HG03108 (cell line): ENCODE results near the gene NMUR2.

Source experiments
- ATAC-seq: cut with Tn5 transposase; IDR thresholded peaks from one replicate; pipeline ENCODE4 v1.9.1; 2021; ENCODE audit warnings: moderate library complexity; ENCODE audit not compliant: unreplicated experiment

The NMUR2 gene, protein sequence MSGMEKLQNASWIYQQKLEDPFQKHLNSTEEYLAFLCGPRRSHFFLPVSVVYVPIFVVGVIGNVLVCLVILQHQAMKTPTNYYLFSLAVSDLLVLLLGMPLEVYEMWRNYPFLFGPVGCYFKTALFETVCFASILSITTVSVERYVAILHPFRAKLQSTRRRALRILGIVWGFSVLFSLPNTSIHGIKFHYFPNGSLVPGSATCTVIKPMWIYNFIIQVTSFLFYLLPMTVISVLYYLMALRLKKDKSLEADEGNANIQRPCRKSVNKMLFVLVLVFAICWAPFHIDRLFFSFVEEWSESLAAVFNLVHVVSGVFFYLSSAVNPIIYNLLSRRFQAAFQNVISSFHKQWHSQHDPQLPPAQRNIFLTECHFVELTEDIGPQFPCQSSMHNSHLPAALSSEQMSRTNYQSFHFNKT

DNA sequence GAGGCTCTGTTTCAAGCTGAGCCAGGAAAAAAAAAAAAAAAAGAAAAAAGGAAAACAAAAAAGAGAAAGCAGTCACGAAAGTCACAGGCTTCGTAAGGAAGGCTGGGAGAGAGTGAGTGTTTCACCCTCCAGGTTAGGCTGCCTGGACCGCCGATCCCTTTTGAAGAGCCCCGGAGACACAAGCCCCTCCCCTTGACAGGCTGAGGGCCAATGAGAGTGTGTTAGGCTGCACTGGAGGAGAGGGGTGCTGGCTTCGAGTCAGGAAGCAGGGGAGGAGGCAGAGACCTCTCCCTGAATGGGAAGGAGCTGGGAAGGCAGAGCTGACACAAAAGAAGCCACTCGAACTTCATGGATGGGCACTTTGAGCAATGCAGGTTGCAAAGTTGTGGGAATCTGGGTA, at the start of gene NMUR2:
TSS of gene NMUR2 (minus strand) at position 135 of the 400 bp plus-strand sequence. CDS start 166 bp downstream, outside the sequence.
- ATAC-seq: no peak

DNA sequence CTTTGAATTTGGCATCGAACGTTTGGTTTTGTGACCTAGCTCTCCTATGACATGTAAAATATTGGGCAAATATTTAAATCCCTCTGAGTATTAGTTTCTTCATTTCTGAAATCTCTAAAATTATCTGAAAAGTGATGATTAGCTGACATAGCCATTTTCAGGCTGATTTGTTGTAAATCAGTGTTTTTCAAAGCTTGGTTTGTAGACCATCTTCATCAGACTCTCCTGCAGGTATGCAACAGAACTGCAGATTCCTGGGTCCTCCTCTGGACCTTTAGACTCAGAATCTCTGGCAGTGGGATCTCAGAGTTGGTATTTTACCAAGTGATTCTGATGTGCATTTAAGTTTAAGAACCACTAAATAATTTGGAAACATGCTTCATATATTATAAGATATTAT, 38.9 kb upstream of the NMUR2 start:
- no peak for ATAC-seq

DNA sequence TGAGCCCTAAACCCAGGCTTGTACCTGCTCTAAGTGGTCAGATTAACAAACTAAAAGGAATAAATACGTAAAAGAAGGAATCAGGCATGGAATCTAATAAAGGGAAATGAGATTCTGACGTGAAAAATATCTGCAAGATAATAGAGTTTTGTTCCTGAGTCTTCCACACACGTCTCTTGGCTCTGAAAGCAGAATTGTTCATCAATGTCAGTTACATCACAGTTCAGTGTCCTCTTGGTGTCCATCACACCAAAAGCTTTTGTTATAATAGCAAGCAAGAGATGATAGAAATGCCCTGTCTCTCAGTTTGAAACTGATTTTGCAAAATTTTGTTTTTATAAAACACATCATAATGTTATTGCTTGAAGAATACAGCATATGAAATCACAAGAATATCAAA, 34.7 kb upstream of the NMUR2 start:
- ATAC-seq: no peak

DNA sequence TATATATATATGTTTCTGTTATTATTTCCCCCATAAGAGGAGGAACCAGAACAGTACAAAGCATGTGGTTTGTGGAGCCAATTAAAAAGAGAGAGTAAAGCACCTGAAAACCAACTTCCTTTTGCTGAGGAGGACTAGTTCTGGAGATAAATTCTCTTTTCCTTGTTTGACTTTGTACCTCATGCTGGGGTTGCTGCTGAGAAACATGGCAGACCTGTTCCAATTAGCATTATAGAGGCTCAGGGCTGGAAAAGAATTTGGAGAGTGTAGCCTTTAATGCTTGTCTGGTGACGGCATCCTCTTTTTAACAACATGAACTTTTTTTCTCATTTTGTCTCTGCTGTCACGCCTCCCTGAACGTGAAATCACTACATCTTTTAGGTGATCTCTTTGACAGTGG, 32.8 kb upstream of the NMUR2 start:
- no peak for ATAC-seq

DNA sequence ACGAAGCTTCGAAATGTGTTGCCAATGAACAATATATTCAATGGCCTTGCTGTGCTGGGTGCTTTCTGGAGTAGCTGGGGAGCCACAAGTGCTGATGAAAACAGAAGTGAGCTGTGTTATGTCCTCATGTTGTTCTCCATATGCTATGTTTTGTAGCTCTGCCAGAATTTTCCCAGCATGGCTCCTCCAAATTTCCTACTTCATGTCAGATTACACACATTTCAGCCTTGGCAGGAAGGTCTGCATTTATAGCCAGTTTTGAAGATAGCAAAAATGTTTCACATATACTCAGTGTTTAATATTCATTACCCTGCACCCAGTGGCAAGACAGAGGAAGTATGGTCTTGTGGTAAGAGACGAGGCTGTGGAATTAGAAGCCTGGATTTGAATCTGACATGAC, 22.6 kb upstream of the NMUR2 start:
- no peak for ATAC-seq

DNA sequence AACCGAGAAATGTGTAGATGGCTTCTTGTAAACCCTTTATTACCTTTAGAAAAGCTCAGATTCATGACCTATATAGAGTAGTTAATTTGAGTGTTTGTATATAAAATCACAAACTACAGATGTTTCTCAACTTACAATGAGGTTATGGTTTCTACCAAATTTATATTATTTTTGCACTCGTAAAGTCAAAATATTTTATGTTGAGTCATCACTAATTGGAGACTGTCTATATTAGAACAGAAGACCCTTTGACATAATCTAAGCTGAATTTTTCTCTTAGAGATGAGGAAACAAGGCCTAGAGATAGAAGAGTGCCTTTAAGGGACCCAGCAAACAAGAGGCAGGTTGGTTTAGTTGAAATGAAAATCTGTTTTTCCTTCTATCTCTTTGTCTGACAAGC, 20.0 kb upstream of the NMUR2 start:
- no peak for ATAC-seq

DNA sequence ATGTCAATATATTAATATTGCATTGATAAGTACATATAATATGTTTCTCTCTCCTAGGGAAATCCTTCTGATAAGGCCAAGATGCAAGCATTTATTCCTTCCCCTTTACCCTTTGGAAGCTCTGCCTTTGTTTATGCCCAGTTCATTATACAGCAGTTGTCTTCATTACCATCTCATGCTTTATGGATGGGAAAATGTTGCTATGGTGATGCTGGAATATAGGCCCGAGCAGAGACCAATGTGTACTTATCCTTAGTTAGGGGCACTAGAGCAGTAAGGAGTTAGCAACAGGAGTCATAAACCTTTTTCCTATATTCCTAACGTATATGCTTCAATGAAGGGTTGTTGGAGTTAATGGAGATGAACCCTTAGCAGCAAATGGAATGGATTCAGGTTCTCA, 19.4 kb upstream of the NMUR2 start:
- no peak for ATAC-seq

DNA sequence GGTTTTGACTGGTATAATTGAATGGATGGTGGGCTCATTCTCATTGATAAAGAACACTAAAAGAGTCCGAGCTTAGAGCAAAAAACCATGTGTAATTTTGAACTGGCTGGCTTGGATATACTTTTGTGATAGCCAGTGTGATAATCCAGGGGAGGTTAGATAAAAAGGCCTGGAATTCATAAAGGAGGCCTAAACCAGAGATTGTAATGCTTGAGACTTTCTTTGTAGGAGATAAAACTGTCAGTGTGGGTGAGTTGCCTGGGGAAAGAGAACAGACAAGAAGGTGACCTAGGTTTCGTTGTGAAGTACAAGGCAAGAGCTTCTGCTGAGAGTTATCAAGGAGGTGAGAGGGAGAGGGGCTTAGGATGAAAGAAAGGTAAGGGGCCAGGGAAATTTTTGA, 17.0 kb upstream of the NMUR2 start:
- no peak for ATAC-seq

DNA sequence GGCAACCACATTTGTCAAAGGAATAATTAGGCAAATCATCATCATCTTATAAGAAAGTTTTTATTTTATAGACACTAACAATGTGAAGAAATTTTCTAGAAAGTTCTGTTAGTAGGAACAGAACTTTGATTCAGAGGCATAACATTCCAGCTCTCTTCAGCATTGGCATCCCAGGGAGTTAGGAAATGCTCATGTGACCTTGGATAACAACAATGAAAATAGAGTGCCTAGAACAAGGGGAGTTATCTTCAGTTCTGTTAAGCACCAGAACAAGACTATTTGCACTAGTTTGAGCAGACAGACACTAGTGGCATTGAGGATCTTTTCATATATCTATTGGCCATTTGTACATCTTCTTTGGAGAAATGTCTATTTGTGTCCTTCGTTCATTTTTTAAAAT, 7.0 kb upstream of the NMUR2 start:
- ATAC-seq: no peak

DNA sequence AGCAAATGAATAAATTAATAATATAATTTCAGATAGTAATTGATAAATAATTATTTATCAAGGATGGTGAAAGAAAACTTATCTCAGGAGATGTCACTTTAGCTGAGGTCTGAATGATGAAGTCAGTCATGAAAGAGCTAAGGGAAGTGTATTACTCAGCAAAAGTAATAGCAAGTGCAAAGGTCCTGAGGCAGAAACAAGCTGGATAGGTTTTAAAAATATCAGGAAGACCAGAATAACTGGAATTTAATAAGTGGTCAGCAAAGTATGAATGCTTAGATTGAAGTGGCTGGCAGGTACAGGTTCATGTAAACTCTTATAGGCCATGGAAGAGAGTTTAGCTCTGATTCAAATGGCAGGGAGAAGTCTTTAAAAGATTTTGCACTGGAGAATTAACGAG, 1.0 kb upstream of the NMUR2 start:
- ATAC-seq: no peak

DNA sequence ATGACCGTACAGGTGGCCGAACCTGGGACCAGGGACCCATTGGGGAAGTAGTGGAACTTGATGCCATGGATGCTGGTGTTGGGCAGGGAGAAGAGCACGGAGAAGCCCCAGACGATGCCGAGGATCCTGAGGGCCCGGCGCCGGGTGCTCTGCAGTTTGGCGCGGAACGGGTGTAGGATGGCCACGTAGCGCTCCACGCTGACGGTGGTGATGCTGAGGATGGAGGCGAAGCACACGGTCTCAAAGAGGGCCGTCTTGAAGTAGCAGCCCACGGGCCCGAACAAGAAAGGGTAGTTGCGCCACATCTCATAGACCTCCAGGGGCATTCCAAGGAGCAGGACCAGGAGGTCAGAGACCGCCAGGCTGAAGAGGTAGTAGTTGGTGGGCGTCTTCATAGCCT, 585 bp downstream of the NMUR2 start:
- ATAC-seq: no peak

DNA sequence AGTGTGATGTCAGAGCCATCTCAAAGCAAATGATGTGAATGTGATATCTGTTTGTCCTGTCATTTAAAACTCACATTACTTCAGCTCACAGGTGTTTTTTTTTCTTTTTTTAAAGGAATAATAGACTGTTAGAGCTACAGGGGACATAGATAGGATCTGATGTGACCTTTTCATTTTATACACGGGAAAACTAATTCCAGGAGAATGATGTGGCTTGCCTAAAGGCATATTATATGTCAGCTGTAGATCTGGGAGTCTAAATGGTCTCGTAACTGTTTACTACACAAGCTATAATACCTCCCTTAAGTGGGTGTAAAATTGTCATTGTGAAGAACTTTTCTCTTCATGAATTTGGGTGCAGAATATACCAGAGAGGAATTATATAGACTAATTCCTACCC, 2.0 kb downstream of the NMUR2 start:
- no peak for ATAC-seq

DNA sequence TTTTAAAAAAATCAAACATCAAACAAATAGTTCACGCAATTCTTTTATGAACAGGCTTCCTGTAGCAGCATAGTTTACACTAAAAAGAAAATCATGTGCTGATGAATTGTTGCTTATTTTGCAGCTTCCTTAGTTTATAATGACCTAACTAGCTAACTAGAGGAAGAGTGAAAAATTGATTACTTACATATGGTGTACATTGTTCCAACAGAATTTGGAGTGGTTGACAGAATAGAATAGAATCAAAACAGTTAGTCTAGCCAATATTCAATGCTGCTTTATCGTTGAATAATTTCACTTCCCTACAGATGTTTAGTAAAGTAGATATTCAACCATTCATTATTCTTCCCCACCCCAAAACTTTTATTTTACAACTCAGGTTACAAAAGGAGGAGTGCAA, 4.2 kb downstream of the NMUR2 start:
- ATAC-seq: no peak

DNA sequence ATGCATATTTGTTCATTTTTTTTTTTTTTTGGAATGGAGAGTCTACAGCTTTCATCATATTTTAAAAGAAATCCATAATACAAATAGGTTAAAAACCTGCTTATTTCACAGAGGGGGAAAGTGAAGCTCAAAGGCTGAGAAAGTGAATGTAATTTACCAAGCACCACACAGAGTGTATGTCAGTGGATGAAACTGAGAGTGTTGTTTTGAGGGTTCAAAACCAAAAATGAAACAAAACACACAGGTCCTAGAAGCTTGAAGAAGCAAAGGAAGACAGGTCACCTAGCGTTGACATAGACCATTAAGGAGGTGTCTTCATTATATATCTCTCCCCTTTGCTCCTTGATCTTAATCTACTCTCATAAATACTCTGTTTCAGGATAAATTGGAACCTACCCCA, 7.5 kb downstream of the NMUR2 start:
- peak; percentile 79 for ATAC-seq

DNA sequence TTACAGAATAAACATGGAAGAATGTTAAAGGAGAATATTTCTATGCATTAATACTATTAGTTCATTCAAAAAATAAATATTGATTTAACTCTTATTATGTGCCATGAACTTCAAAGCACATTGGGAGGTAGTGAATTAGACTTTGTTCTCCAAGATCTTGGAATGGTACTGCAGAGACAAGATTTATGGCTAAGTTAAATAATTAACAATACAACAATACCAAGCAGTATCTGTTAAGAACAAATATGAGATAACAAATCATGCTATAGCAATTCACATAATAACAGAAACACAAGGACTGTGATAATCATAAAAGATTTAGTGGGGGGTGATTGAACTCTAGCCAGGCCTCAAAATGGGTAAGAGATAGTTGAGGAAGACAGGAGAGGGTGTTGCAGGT, 11.6 kb downstream of the NMUR2 start:
- ATAC-seq: no peak

DNA sequence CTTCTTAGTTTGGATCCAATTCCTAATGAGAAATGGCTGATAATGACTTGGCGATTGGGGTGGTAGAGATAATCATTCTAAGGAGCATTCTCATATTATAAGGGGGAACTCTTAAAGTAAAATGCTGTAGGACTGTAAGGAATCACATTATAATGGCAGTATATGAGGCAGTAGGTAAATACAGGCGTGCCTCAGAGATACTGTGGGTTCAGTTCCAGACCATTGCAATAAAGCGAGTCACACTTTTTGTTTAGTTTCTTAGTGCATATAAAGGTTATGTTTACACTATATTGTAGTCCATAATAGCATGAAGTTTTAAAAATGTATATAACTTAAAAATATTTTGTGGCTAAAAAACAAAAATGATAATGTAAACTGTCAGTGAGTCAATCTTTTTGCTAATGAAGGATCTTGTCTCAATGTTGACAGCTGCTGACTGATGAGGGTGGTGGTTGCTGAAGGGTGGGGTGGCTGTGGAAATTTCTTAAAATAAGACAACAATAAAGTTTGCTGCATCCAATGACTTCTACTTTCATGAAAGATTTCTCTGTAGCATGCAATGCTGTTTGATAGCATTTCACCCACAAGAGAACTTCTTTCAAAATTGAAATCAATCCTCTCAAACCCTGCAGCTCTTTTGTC, 15.8 kb downstream of the NMUR2 start:
- no peak for ATAC-seq

DNA sequence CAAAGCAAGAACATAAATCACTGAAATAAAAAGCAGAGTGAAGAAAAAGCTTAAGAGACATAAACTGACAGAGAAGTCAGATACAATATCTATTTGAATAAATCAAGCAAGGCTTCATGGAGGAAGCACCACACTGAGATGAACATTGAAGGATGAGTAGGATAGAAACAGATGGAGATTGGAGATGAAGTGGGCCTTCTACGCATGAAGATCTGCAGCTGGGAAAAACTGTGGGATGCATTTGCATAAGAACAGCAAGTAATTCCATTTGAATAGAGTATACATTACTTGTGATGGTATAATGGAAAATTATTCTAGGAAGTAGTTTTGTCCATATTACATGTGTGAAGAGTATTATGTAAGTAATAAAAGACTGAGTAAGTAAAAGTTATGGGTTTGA, 16.5 kb downstream of the NMUR2 start:
- no peak for ATAC-seq

DNA sequence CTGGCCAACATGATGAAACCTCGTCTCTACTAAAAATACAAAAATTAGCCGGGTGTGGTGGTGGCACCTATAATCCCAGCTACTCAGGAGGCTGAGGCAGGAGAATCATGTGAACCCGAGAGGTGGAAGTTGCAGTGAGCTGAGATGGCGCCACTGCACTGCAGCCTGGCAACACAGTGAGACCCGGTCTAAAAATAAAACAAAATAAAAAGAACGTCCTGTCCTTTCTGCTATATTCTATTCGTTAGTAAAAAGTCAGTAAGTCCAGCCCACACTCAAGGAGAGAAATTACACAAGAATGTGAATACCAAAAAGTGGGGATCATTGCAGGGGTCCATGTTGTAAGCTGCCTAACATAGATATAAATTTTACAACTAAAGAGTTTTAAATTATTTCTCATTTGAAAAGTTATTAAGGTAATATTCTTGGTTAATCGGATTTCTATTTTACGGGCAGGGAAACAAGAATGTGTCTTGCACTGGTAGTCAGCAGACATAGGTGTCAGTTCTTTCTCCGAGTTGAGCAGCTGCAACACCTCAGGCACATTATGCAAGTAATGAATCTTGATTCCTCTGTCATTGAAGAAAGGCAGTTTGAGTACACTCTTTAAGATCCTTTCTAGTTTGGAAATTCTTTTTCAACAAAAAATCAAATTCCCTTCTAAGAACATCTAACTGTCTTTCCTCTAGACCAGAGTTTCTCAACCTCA, 24.5 kb downstream of the NMUR2 start:
- ATAC-seq: no peak

DNA sequence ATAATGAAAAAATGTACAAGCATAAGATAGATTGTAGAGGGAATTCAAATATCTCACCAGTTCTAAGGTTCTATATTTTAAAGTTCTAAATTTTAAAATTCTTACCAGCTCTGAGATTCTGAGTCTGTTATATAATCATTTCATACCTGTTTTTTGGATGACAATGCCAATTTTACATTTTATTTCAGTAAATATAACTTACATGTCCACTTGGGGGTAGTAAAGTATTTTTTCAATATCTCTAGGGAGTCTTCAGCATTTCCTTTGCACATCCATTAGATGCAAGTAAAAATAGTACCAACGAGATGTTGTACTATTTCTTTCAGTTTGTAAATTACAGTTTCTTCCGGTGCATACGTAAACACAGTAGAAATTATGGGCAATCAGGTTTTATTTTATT, 25.7 kb downstream of the NMUR2 start:
- ATAC-seq: no peak

DNA sequence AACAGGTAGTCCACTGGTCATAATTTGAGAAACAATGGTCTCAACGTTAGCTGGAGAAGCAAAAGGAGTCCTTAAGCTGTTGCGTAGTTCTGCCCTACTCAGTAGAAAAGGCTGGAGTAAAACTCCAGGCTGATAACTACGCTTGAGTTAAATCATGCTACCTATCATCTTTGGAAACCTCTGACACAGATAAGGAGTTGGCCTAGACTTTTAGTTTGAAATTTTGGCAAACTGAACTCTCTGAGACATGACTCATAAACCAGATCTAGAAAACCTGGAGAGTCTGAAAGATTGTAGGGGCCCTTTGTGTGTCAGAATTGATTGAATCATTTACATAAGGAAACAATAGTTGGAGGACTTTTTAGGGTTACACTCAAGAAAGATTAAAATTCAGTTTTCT, 26.3 kb downstream of the NMUR2 start:
- no peak for ATAC-seq

DNA sequence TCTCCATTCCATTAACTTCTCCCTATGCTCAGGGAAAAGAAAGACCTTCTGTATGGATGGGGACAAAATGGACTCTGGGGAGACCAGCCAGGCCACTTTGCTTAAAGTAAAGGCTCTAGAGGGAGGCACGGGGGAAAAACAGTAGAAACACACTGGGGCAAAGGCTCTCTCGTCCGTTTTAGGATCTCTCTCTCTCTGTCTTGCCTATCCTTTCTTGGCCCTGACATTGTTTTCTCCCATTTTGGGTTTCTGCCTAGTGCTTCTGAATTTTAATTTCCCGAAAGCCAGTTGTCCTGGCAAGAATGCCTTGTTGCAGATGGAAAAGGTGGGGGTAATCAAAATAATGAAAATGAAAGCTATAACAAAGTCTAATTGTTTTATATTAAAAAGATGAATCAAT, 28.2 kb downstream of the NMUR2 start:
- ATAC-seq: no peak

DNA sequence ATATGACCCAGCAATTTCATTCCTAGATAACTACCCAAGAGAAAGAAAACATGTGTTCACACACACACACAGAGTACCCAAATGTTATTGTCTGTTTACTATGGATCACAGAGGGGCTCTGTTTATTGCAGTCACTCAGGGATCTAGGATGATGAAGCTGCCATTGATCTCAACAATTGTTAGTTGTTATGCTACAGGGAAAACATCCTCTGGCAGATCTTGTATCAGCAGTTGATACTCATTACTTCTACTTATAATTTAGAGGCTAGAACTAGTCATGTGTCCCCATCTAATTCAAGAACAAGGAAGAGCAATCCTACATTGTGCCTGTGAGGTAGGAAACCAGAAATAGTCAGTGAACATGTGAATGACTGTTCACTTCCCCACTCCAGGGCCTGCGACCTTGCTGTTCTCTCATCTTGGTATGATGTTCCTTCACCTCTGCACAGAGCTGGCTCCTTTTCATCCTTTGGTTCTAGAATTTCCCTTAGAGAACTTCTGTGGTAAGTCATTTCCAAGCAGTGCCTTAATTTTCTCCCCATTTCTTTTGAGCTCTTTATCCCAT, 30.3 kb downstream of the NMUR2 start:
- ATAC-seq: no peak
